ENCODE data around the gene EML3.
A peak's percentile ranks its signal among the peaks of the same experiment; 100 is the strongest.
"Not testable (repeated sequence)": the region's sequence is repeated elsewhere in the genome, so short reads cannot be mapped to it uniquely, and the experiment has no call there.

Gene EML3

GRCh38 chr11:62591448-62592145 lies 21.0 kb downstream of the EML3 start, which contains the start of gene TUT1:
Gene TUT1 (minus strand): TSS chr11:62591523. CDS start chr11:62591485, 38 bp downstream.
- H3K27me3 ChIP-seq (ENCODE audit: control insufficient read depth, insufficient read depth, low read length), result no peaks in the 10 kb centered on the region
- H3K4me2 ChIP-seq (ENCODE audit: low read length), result peak within 1 kb of the TSS; percentile 89
- peak within 1 kb of the TSS; percentile 90 for H3K9ac ChIP-seq (ENCODE audit: low read depth, low read length)
- no peaks in the 10 kb centered on the region for H3K9me3 ChIP-seq (replicated peaks; ENCODE audit: low read length)
- H3K4me1 ChIP-seq (ENCODE audit: control insufficient read depth, insufficient read depth, low read length), result peaks cover 17% of the 10 kb centered on the region
- H3K36me3 ChIP-seq (ENCODE audit: insufficient read depth, low read length), result peaks cover 40% of the 10 kb centered on the region
- H3K4me3 ChIP-seq (ENCODE audit: low read length), result peak within 1 kb of the TSS; percentile 79

DNA sequence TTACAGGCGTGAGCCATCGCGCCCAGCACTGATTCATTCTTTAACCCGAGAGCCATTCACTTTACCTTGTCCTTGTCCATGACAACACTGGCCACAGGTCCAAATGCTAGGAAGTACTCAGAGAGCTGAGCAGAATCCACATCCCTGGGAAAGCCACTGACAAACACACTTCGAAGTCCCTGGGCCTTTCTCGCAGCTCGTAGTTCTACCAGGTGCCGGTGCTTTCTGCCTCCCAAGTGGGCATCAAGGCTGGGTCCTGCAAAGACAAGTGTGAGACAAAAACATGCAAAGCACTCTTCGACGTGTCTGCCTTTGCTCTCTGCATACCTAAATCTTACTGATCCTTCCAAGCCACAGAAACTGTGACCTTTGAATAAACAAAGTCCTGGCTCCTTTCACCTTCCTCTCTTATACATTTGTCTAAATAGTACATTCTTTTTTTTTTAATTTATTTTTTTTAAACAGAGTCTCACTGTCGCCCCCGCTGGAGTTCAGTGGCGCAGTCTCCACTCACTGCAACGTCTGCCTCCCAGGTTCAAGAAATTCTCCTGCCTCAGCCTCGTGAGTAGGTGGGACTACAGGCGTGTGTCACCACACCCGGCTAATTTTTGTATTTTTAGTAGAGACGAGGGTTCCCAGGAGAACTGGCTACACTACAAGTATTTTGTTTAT lies 23.5 kb downstream of the EML3 start:
- no peak overlapping the region for H3K9ac ChIP-seq (ENCODE audit: low read depth, low read length)
- H3K4me3 ChIP-seq (ENCODE audit: low read length), result no peak overlapping the region
- no peak overlapping the region for H3K4me2 ChIP-seq (ENCODE audit: low read length)
- H3K9me3 ChIP-seq (replicated peaks; ENCODE audit: low read length), result no peaks in the 10 kb centered on the region
- peaks cover 17% of the 10 kb centered on the region for H3K4me1 ChIP-seq (ENCODE audit: control insufficient read depth, insufficient read depth, low read length)
- H3K27me3 ChIP-seq (ENCODE audit: control insufficient read depth, insufficient read depth, low read length), result no peaks in the 10 kb centered on the region
- H3K36me3 ChIP-seq (ENCODE audit: insufficient read depth, low read length), result peaks cover 18% of the 10 kb centered on the region

GRCh38 chr11:62585356-62585755 lies 27.2 kb downstream of the EML3 start:
- not testable (repeated sequence) for H3K9ac ChIP-seq (ENCODE audit: low read depth, low read length); H3K27me3 ChIP-seq (ENCODE audit: control insufficient read depth, insufficient read depth, low read length); H3K4me3 ChIP-seq (ENCODE audit: low read length); H3K4me1 ChIP-seq (ENCODE audit: control insufficient read depth, insufficient read depth, low read length); H3K9me3 ChIP-seq (replicated peaks; ENCODE audit: low read length); H3K4me2 ChIP-seq (ENCODE audit: low read length)
- peaks cover 21% of the 10 kb centered on the region for H3K36me3 ChIP-seq (ENCODE audit: insufficient read depth, low read length)

DNA sequence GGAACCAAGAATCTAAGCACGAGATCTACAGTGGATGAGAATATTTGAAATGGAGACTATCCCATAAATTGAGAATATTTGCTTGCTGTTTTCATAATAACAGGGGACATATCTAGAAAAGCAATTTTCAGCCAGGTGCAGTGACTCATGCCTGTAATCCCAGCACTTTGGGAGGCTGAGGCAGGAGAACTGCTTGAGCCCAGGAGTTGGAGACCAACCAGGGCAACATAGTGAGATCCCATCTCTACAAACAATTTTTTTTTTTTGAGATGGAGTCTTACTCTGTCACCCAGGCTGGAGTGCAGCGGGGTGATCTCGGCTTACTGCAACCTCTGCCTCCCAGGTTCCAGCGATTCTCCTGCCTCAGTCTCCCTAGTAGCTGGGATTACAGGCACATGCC lies 30.8 kb downstream of the EML3 start:
- not testable (repeated sequence) for H3K9me3 ChIP-seq (replicated peaks; ENCODE audit: low read length); H3K4me2 ChIP-seq (ENCODE audit: low read length); H3K27me3 ChIP-seq (ENCODE audit: control insufficient read depth, insufficient read depth, low read length); H3K4me3 ChIP-seq (ENCODE audit: low read length); H3K9ac ChIP-seq (ENCODE audit: low read depth, low read length); H3K4me1 ChIP-seq (ENCODE audit: control insufficient read depth, insufficient read depth, low read length)
- peaks cover 39% of the 10 kb centered on the region for H3K36me3 ChIP-seq (ENCODE audit: insufficient read depth, low read length)

DNA sequence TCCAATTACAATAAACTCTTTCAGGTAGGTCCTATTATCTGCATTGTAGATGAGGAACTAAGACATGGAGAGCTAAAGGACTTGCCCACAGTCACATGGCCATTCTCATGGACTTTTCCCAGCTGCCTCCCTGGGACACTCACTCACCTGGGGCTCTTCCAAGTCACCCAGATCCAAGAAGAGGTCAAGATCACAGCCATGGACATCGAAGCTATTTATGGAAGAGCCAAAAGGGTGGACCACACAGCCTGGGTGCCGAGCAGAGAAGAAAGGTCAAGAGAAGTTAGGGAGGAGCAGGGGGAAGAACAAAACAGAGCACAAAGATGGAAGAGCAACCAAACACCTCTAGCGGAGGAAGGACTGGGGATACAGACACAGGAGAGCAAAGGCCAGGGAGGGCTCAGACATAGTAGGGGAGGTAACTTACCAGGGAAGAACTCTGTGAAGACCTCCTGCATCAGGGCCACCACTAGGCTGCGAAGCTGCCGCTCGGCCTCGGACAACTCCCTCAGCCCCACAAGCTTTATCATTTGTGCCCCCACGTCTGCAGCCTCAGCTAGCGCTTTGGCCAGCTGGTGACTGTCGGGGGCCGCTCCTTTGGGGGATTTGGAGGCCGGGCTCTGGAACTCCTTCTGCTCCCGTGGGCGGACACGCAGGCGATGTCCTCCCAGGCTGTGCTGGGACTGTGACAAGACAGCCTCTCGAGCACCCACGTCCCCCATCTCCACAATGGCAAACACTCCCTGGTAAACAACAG lies 31.4 kb downstream of the EML3 start:
- Histone ChIP-seq H3K36me3 (ENCODE audit: insufficient read depth, low read length) (peaks cover 42% of the 10 kb centered on the region), H3K27me3 (ENCODE audit: control insufficient read depth, insufficient read depth, low read length) (no peaks in the 10 kb centered on the region), H3K9ac (ENCODE audit: low read depth, low read length) (no peak overlapping the region), H3K9me3 (replicated peaks; ENCODE audit: low read length) (no peaks in the 10 kb centered on the region), H3K4me3 (ENCODE audit: low read length) (no peak overlapping the region), H3K4me1 (ENCODE audit: control insufficient read depth, insufficient read depth, low read length) (no peaks in the 10 kb centered on the region), H3K4me2 (ENCODE audit: low read length) (no peak overlapping the region)

- Histone ChIP-seq H3K4me2 (ENCODE audit: low read length) (no peak overlapping the region), H3K27me3 (ENCODE audit: control insufficient read depth, insufficient read depth, low read length) (no peaks in the 10 kb centered on the region), H3K4me1 (ENCODE audit: control insufficient read depth, insufficient read depth, low read length) (peaks cover 13% of the 10 kb centered on the region), H3K4me3 (ENCODE audit: low read length) (no peak overlapping the region), H3K9ac (ENCODE audit: low read depth, low read length) (no peak overlapping the region), H3K36me3 (ENCODE audit: insufficient read depth, low read length) (peaks cover 49% of the 10 kb centered on the region), H3K9me3 (replicated peaks; ENCODE audit: low read length) (no peaks in the 10 kb centered on the region)
Measured at GRCh38 chr11:62579252-62579651, 33.3 kb downstream of the EML3 start.

- Histone ChIP-seq H3K9me3 (replicated peaks; ENCODE audit: low read length) (no peaks in the 10 kb centered on the region), H3K4me3 (ENCODE audit: low read length) (no peak overlapping the region), H3K27me3 (ENCODE audit: control insufficient read depth, insufficient read depth, low read length) (no peaks in the 10 kb centered on the region), H3K9ac (ENCODE audit: low read depth, low read length) (no peak overlapping the region), H3K36me3 (ENCODE audit: insufficient read depth, low read length) (peaks cover 46% of the 10 kb centered on the region), H3K4me2 (ENCODE audit: low read length) (no peak overlapping the region), H3K4me1 (ENCODE audit: control insufficient read depth, insufficient read depth, low read length) (peaks cover 13% of the 10 kb centered on the region)
Measured at GRCh38 chr11:62578541-62578940, 34.0 kb downstream of the EML3 start.

GRCh38 chr11:62577046-62577714 lies 35.4 kb downstream of the EML3 start:
- H3K4me3 ChIP-seq (ENCODE audit: low read length), result no peak overlapping the region
- H3K27me3 ChIP-seq (ENCODE audit: control insufficient read depth, insufficient read depth, low read length), result no peaks in the 10 kb centered on the region
- peaks cover 18% of the 10 kb centered on the region for H3K4me1 ChIP-seq (ENCODE audit: control insufficient read depth, insufficient read depth, low read length)
- no peak overlapping the region for H3K9ac ChIP-seq (ENCODE audit: low read depth, low read length)
- H3K9me3 ChIP-seq (replicated peaks; ENCODE audit: low read length), result no peaks in the 10 kb centered on the region
- peaks cover 50% of the 10 kb centered on the region for H3K36me3 ChIP-seq (ENCODE audit: insufficient read depth, low read length)
- no peak overlapping the region for H3K4me2 ChIP-seq (ENCODE audit: low read length)

DNA sequence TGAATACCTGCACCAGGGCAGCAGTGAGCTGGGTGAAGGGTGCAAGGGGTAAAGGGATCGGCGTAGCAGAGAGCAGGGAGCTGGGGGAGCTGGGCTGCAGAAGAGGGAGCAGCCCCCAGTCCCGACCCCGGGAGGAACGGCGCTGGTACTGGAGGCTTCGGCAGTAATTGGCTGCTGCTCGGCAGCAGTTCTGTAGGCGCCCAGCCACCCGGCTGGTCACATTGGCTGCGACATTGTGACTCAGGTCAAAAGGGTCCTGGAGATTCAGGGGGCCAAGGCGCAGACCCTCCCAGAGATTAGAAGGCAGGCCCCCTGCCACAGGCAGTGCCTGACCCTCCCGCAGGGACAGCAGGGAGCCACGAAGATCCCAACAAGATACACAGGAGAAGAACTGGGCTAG lies 36.7 kb downstream of the EML3 start:
- Histone ChIP-seq H3K4me3 (ENCODE audit: low read length) (peak overlapping the region; percentile 77), H3K9me3 (replicated peaks; ENCODE audit: low read length) (no peaks in the 10 kb centered on the region), H3K9ac (ENCODE audit: low read depth, low read length) (peak overlapping the region; percentile 93), H3K4me1 (ENCODE audit: control insufficient read depth, insufficient read depth, low read length) (peaks cover 32% of the 10 kb centered on the region), H3K36me3 (ENCODE audit: insufficient read depth, low read length) (peaks cover 54% of the 10 kb centered on the region), H3K4me2 (ENCODE audit: low read length) (peak overlapping the region; percentile 93), H3K27me3 (ENCODE audit: control insufficient read depth, insufficient read depth, low read length) (no peaks in the 10 kb centered on the region)

GRCh38 chr11:62575156-62575555 lies 37.4 kb downstream of the EML3 start:
- Histone ChIP-seq H3K4me3 (ENCODE audit: low read length) (peak overlapping the region; percentile 77), H3K4me1 (ENCODE audit: control insufficient read depth, insufficient read depth, low read length) (peaks cover 33% of the 10 kb centered on the region), H3K36me3 (ENCODE audit: insufficient read depth, low read length) (peaks cover 59% of the 10 kb centered on the region), H3K27me3 (ENCODE audit: control insufficient read depth, insufficient read depth, low read length) (no peaks in the 10 kb centered on the region), H3K4me2 (ENCODE audit: low read length) (peak overlapping the region; percentile 93), H3K9ac (ENCODE audit: low read depth, low read length) (peak overlapping the region; percentile 93), H3K9me3 (replicated peaks; ENCODE audit: low read length) (no peaks in the 10 kb centered on the region)

GRCh38 chr11:62574363-62575071 lies 38.1 kb downstream of the EML3 start:
- H3K9ac ChIP-seq (ENCODE audit: low read depth, low read length), result peak overlapping the region; percentile 93
- no peaks in the 10 kb centered on the region for H3K9me3 ChIP-seq (replicated peaks; ENCODE audit: low read length)
- H3K4me2 ChIP-seq (ENCODE audit: low read length), result peak overlapping the region; percentile 93
- H3K36me3 ChIP-seq (ENCODE audit: insufficient read depth, low read length), result peaks cover 65% of the 10 kb centered on the region
- no peaks in the 10 kb centered on the region for H3K27me3 ChIP-seq (ENCODE audit: control insufficient read depth, insufficient read depth, low read length)
- H3K4me3 ChIP-seq (ENCODE audit: low read length), result peak overlapping the region; percentile 77
- H3K4me1 ChIP-seq (ENCODE audit: control insufficient read depth, insufficient read depth, low read length), result peaks cover 36% of the 10 kb centered on the region
